HuH-7 (cell line): Measurements from ENCODE around the gene SH3RF3.

Source experiments
- DNase-seq: peaks from one replicate; pipeline ENCODE4 v3.0.0; 2011; ENCODE audit warnings: low spot score

SH3RF3 gene

GRCh38 chr2:109454765-109455394, 325.9 kb downstream of the SH3RF3 start:
- no peak for DNase-seq

- no peak for DNase-seq
Observed at GRCh38 chr2:109455731-109456691, 327.0 kb downstream of the SH3RF3 start.

GRCh38 chr2:109456776-109457175, 327.8 kb downstream of the SH3RF3 start:
- DNase-seq: no peak

- no peak for DNase-seq
Observed at GRCh38 chr2:109457366-109457765, 328.4 kb downstream of the SH3RF3 start.

GRCh38 chr2:109457794-109458193, 328.8 kb downstream of the SH3RF3 start:
- DNase-seq: no peak

- DNase-seq: no peak
Observed at GRCh38 chr2:109458512-109458911, 329.5 kb downstream of the SH3RF3 start.

- DNase-seq: no peak
Observed at GRCh38 chr2:109459485-109459884, 330.5 kb downstream of the SH3RF3 start.

GRCh38 chr2:109460553-109461324, 331.7 kb downstream of the SH3RF3 start:
- no peak for DNase-seq

- no peak for DNase-seq
Observed at GRCh38 chr2:109463236-109463635, 334.2 kb downstream of the SH3RF3 start.

- no peak for DNase-seq
Observed at GRCh38 chr2:109463891-109464290, 334.9 kb downstream of the SH3RF3 start.

- no peak for DNase-seq
Observed at GRCh38 chr2:109466674-109467575, 337.9 kb downstream of the SH3RF3 start.

- DNase-seq: no peak
Observed at GRCh38 chr2:109467701-109468100, 338.7 kb downstream of the SH3RF3 start.

GRCh38 chr2:109468893-109469292, 339.9 kb downstream of the SH3RF3 start:
- DNase-seq: no peak

GRCh38 chr2:109471658-109472057, 342.7 kb downstream of the SH3RF3 start:
- DNase-seq: no peak

GRCh38 chr2:109472331-109472959, 343.4 kb downstream of the SH3RF3 start:
- DNase-seq: no peak

GRCh38 chr2:109472974-109473373, 344.0 kb downstream of the SH3RF3 start:
- no peak for DNase-seq

GRCh38 chr2:109473616-109474318, 344.8 kb downstream of the SH3RF3 start:
- no peak for DNase-seq

GRCh38 chr2:109474319-109474825, 345.4 kb downstream of the SH3RF3 start:
- no peak for DNase-seq

- DNase-seq: no peak
Observed at GRCh38 chr2:109475531-109476210, 346.7 kb downstream of the SH3RF3 start.
